Measurements from ENCODE around the gene ZSCAN10. TPM values are rescaled to one million over a fixed set of nuclear protein-coding genes. Genes with fewer than 3 reads are reported as not detected.
"Not testable (repeated sequence)": the region's sequence is repeated elsewhere in the genome, so short reads cannot be mapped to it uniquely, and the experiment has no call there.

Gene ZSCAN10
- total and polyA plus RNA-seq, 2 of the 13 experiments (the other 11 are each of a cell fraction or from before 2014, with no cell fraction given): not detected

DNA sequence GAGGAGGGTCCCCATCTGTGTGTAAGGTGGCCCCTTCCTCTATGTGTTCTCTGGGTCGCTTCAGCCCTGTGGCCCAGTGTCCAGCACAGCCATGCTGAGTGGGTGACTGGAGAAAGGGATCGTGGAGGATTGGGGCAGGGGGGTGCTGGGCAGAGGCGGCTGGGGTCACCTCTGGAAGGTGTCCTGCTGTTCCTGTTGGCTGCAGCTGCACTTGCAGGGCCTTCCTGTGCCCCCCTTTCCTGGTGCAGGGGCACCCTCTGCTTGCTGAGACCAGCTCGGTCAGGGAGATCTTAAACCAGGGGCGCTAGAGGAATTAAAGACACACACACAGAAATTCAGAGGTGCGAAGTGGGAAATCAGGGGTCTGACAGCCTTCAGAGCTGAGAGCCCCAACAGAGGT, 22.5 kb downstream of the ZSCAN10 start:
- ChIA-PET POLR2A (interaction anchor here (3.0 to 3.8 kb wide), 2 partner anchors 11 to 12 kb away, joined by 8 to 20 read pairs; partner anchors contain the start of gene IL32), CTCF (ENCODE audit: low intra/inter-chr PET ratio, low total read pairs) (no interaction called here)
- 50% methylated on average over 4 of the region's 6 CpGs for WGBS (ENCODE audit: low lambda C conversion rate)
- Histone ChIP-seq H3K36me3 (replicated peaks in 1 of 2; ENCODE audit: control insufficient read depth in 1 of 2, insufficient read depth in 2 of 2, low read length in 2 of 2) (no peaks in the 10 kb centered on the region), H3K27ac (ENCODE audit: extremely low read length, insufficient read depth, low read length) (no peak overlapping the region), H3K4me2 (ENCODE audit: low read depth, low read length) (no peak overlapping the region), H4K20me1 (ENCODE audit: insufficient read depth, low read length) (no peaks in the 10 kb centered on the region), H3K79me2 (ENCODE audit: insufficient read depth, low read length) (no peaks in the 10 kb centered on the region), H3K9ac (ENCODE audit: insufficient read depth, low read depth, low read length) (no peak overlapping the region), H3K4me3 (replicated peaks in 1 of 3; ENCODE audit: insufficient read depth in 1 of 3, low read depth in 2 of 3, low read length in 3 of 3) (no peak overlapping the region), H3K9me3 (ENCODE audit: low read length) (no peaks in the 10 kb centered on the region), H3K27me3 (ENCODE audit: control insufficient read depth in 1 of 2, insufficient read depth in 2 of 2, low read length in 2 of 2) (peaks cover 4 to 16% of the 10 kb centered on the region in 2 experiments; a peak in 3 of 5 replicates), H3K4me1 (ENCODE audit: insufficient read depth, low read length) (peaks cover 9% of the 10 kb centered on the region), H2AFZ (ENCODE audit: low read length) (no peak overlapping the region)
- intact Hi-C loops (cut with micrococcal nuclease; ENCODE audit: unreplicated experiment) (no loop called here), in situ Hi-C loops (cut with HindIII; ENCODE audit: extremely low pct_ligation_motif_present, low pct_unique_long_range_greater_than_20kb) (no loop called here)
- no peak for ATAC-seq
- no peak for DNase-seq (ENCODE audit: low spot score)
- TF ChIP-seq, protein P1, sequence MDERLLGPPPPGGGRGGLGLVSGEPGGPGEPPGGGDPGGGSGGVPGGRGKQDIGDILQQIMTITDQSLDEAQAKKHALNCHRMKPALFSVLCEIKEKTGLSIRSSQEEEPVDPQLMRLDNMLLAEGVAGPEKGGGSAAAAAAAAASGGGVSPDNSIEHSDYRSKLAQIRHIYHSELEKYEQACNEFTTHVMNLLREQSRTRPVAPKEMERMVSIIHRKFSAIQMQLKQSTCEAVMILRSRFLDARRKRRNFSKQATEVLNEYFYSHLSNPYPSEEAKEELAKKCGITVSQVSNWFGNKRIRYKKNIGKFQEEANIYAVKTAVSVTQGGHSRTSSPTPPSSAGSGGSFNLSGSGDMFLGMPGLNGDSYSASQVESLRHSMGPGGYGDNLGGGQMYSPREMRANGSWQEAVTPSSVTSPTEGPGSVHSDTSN (CRISPR knock-in tag; IDR thresholded peaks at IDR 0.05): no peak
- no peak for TF ChIP-seq ZNF253 (CRISPR knock-in tag; IDR thresholded peaks at IDR 0.05; ENCODE audit: borderline replicate concordance)
- no peak for TF ChIP-seq ZNF746 (CRISPR knock-in tag; IDR thresholded peaks at IDR 0.05)
- TF ChIP-seq HDAC6 (IDR thresholded peaks at IDR 0.05; ENCODE audit: low read depth, low read length): no peak
- TF ChIP-seq DMAP1 (CRISPR knock-in tag; IDR thresholded peaks at IDR 0.05): no peak
- TF ChIP-seq ZFP1 (CRISPR knock-in tag; IDR thresholded peaks at IDR 0.05): no peak
- TF ChIP-seq, protein P2, sequence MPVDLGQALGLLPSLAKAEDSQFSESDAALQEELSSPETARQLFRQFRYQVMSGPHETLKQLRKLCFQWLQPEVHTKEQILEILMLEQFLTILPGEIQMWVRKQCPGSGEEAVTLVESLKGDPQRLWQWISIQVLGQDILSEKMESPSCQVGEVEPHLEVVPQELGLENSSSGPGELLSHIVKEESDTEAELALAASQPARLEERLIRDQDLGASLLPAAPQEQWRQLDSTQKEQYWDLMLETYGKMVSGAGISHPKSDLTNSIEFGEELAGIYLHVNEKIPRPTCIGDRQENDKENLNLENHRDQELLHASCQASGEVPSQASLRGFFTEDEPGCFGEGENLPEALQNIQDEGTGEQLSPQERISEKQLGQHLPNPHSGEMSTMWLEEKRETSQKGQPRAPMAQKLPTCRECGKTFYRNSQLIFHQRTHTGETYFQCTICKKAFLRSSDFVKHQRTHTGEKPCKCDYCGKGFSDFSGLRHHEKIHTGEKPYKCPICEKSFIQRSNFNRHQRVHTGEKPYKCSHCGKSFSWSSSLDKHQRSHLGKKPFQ (CRISPR knock-in tag; IDR thresholded peaks at IDR 0.05; ENCODE audit: insufficient replicate concordance): no peak
- FAIRE-seq: no peak
- no TSS peak for BruUV-seq (replicated peaks)

DNA sequence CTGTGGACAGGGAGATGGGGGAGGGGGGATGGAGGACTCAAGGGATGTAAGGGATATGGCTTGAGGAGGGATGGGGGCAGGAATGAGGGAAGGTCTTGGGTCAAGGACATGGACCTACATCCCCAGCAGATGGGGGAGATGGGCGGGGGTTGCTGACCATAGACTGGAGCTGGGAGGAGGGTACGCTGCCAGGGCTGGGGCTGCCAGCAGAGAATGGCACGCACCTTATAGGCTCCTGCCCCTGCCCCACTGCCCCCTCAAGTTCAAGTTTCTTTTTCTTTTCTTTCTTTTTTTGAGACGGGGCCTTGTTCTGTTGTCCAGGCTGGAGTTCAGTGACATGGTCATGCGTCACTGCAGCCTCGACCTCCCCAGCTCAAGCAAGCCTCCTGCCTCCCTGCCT, 23.1 kb downstream of the ZSCAN10 start:
- POLR2A ChIA-PET: interaction anchor here (3.0 to 3.8 kb wide), 2 partner anchors 11 kb away, joined by 8 to 20 read pairs; partner anchors contain the start of gene IL32
- H3K9ac ChIP-seq (ENCODE audit: insufficient read depth, low read depth, low read length); intact Hi-C loops (cut with micrococcal nuclease; ENCODE audit: unreplicated experiment); H3K36me3 ChIP-seq (replicated peaks in 1 of 2; ENCODE audit: control insufficient read depth in 1 of 2, insufficient read depth in 2 of 2, low read length in 2 of 2); H3K9me3 ChIP-seq (ENCODE audit: low read length); H3K4me1 ChIP-seq (ENCODE audit: insufficient read depth, low read length); H3K4me2 ChIP-seq (ENCODE audit: low read depth, low read length); H3K79me2 ChIP-seq (ENCODE audit: insufficient read depth, low read length); FAIRE-seq; ATAC-seq; H2AFZ ChIP-seq (ENCODE audit: low read length); H3K27ac ChIP-seq (ENCODE audit: extremely low read length, insufficient read depth, low read length); CTCF ChIA-PET (ENCODE audit: low intra/inter-chr PET ratio, low total read pairs); DNase-seq (ENCODE audit: low spot score); BruUV-seq (replicated peaks); in situ Hi-C loops (cut with HindIII; ENCODE audit: extremely low pct_ligation_motif_present, low pct_unique_long_range_greater_than_20kb); H3K4me3 ChIP-seq (replicated peaks in 1 of 3; ENCODE audit: insufficient read depth in 1 of 3, low read depth in 2 of 3, low read length in 3 of 3); H4K20me1 ChIP-seq (ENCODE audit: insufficient read depth, low read length): not testable (repeated sequence)
- H3K27me3 ChIP-seq (ENCODE audit: control insufficient read depth in 1 of 2, insufficient read depth in 2 of 2, low read length in 2 of 2): peaks cover 4 to 18% of the 10 kb centered on the region in 2 experiments; a peak in 3 of 5 replicates
- WGBS (ENCODE audit: low lambda C conversion rate): 60% methylated on average over 6 of the region's 6 CpGs
